Mucosa of stomach (tissue), 1 donor: ENCODE results near the gene BCL3.
A peak's percentile ranks its signal among the peaks of the same experiment; 100 is the strongest.
"Not testable (repeated sequence)": the region's sequence is repeated elsewhere in the genome, so short reads cannot be mapped to it uniquely, and the experiment has no call there.

ENCODE experiments used
- H3K27me3 ChIP-seq: one replicate; pipeline ENCODE4 v1.7.0; 2013; ENCODE audit warnings: mild to moderate bottlenecking, low read length; ENCODE audit not compliant: control insufficient read depth, insufficient read depth
- H3K36me3 ChIP-seq: one replicate; pipeline ENCODE4 v1.7.0; 2013; ENCODE audit warnings: low read length; ENCODE audit not compliant: control insufficient read depth, insufficient read depth
- H3K4me1 ChIP-seq: one replicate; pipeline ENCODE4 v1.7.0; 2013; ENCODE audit warnings: mild to moderate bottlenecking, low read length; ENCODE audit not compliant: control insufficient read depth, insufficient read depth
- H3K4me3 ChIP-seq: one replicate; pipeline ENCODE4 v1.7.0; 2013; ENCODE audit warnings: low read length
- H3K9ac ChIP-seq: one replicate; pipeline ENCODE4 v1.7.0; 2013; ENCODE audit warnings: mild to moderate bottlenecking, low read length, moderate library complexity
- H3K9me3 ChIP-seq: one replicate; pipeline ENCODE4 v1.7.0; 2013; ENCODE audit warnings: mild to moderate bottlenecking, low read length, moderate library complexity; ENCODE audit not compliant: control insufficient read depth
- donor health status: Pancreatic carcinoma.

BCL3 gene

GRCh38 chr19:44710483-44710882 is 38.0 kb upstream of the BCL3 start:
- Histone ChIP-seq H3K9ac (no peak overlapping the region), H3K27me3 (no peaks in the 10 kb centered on the region), H3K4me3 (no peak overlapping the region), H3K4me1 (no peaks in the 10 kb centered on the region), H3K9me3 (no peaks in the 10 kb centered on the region), H3K36me3 (no peaks in the 10 kb centered on the region)

GRCh38 chr19:44712864-44713515 is 35.5 kb upstream of the BCL3 start:
- no peaks in the 10 kb centered on the region for H3K27me3 ChIP-seq
- no peak overlapping the region for H3K4me3 ChIP-seq
- no peaks in the 10 kb centered on the region for H3K9me3 ChIP-seq
- no peak overlapping the region for H3K9ac ChIP-seq
- no peaks in the 10 kb centered on the region for H3K36me3 ChIP-seq
- H3K4me1 ChIP-seq, result no peaks in the 10 kb centered on the region

- H3K9me3 ChIP-seq, result no peaks in the 10 kb centered on the region
- H3K9ac ChIP-seq, result no peak overlapping the region
- H3K4me1 ChIP-seq, result peaks cover 14% of the 10 kb centered on the region
- no peaks in the 10 kb centered on the region for H3K27me3 ChIP-seq
- no peaks in the 10 kb centered on the region for H3K36me3 ChIP-seq
- no peak overlapping the region for H3K4me3 ChIP-seq
Measured at GRCh38 chr19:44714597-44715169, 33.8 kb upstream of the BCL3 start.

GRCh38 chr19:44717603-44718002 is 30.9 kb upstream of the BCL3 start:
- Histone ChIP-seq H3K27me3 (peaks cover 1% of the 10 kb centered on the region), H3K4me3 (no peak overlapping the region), H3K36me3 (no peaks in the 10 kb centered on the region), H3K9me3 (no peaks in the 10 kb centered on the region), H3K9ac (no peak overlapping the region), H3K4me1 (peaks cover 21% of the 10 kb centered on the region)

- no peaks in the 10 kb centered on the region for H3K9me3 ChIP-seq
- peaks cover 27% of the 10 kb centered on the region for H3K4me1 ChIP-seq
- H3K36me3 ChIP-seq, result no peaks in the 10 kb centered on the region
- H3K9ac ChIP-seq, result peak overlapping the region; percentile 28
- peaks cover 3% of the 10 kb centered on the region for H3K27me3 ChIP-seq
- H3K4me3 ChIP-seq, result no peak overlapping the region
Measured at GRCh38 chr19:44718441-44719261, 29.9 kb upstream of the BCL3 start.

GRCh38 chr19:44719262-44719701 is 29.2 kb upstream of the BCL3 start:
- H3K4me1 ChIP-seq, result peaks cover 33% of the 10 kb centered on the region
- H3K4me3 ChIP-seq, result no peak overlapping the region
- H3K9me3 ChIP-seq, result no peaks in the 10 kb centered on the region
- peaks cover 3% of the 10 kb centered on the region for H3K27me3 ChIP-seq
- no peak overlapping the region for H3K9ac ChIP-seq
- H3K36me3 ChIP-seq, result no peaks in the 10 kb centered on the region

GRCh38 chr19:44720396-44720795 is 28.1 kb upstream of the BCL3 start:
- H3K4me3 ChIP-seq, H3K36me3 ChIP-seq, H3K9me3 ChIP-seq, H3K9ac ChIP-seq, H3K27me3 ChIP-seq: not testable (repeated sequence)
- H3K4me1 ChIP-seq, result peaks cover 38% of the 10 kb centered on the region

- H3K4me1 ChIP-seq, result peaks cover 43% of the 10 kb centered on the region
- H3K9me3 ChIP-seq, result no peaks in the 10 kb centered on the region
- no peak overlapping the region for H3K9ac ChIP-seq
- H3K4me3 ChIP-seq, result no peak overlapping the region
- peaks cover 3% of the 10 kb centered on the region for H3K27me3 ChIP-seq
- no peaks in the 10 kb centered on the region for H3K36me3 ChIP-seq
Measured at GRCh38 chr19:44720945-44721344, 27.6 kb upstream of the BCL3 start.

GRCh38 chr19:44721369-44721768 is 27.1 kb upstream of the BCL3 start:
- H3K36me3 ChIP-seq, H3K4me3 ChIP-seq, H3K9ac ChIP-seq, H3K27me3 ChIP-seq, H3K9me3 ChIP-seq: not testable (repeated sequence)
- H3K4me1 ChIP-seq, result peaks cover 46% of the 10 kb centered on the region

- H3K9me3 ChIP-seq, result no peaks in the 10 kb centered on the region
- H3K4me1 ChIP-seq, result peaks cover 48% of the 10 kb centered on the region
- H3K9ac ChIP-seq, result peak overlapping the region; percentile 37
- peaks cover 3% of the 10 kb centered on the region for H3K27me3 ChIP-seq
- no peaks in the 10 kb centered on the region for H3K36me3 ChIP-seq
- no peak overlapping the region for H3K4me3 ChIP-seq
Measured at GRCh38 chr19:44722131-44723121, 26.1 kb upstream of the BCL3 start.

GRCh38 chr19:44723299-44723951 is 25.1 kb upstream of the BCL3 start:
- Histone ChIP-seq H3K27me3 (peaks cover 3% of the 10 kb centered on the region), H3K9ac (peak overlapping the region; percentile 30), H3K36me3 (no peaks in the 10 kb centered on the region), H3K9me3 (no peaks in the 10 kb centered on the region), H3K4me3 (no peak overlapping the region), H3K4me1 (peaks cover 45% of the 10 kb centered on the region)
